HPDE6-E6E7 (cell line): Measurements from ENCODE around the gene NUP210.
"Not testable (repeated sequence)": the region's sequence is repeated elsewhere in the genome, so short reads cannot be mapped to it uniquely, and the experiment has no call there.

Source experiments
- DNase-seq: peaks from one replicate; pipeline ENCODE4 v3.0.0; 2011; ENCODE audit warnings: missing footprints; ENCODE audit errors: extremely low spot score

The NUP210 gene

GRCh38 chr3:13429631-13430291 lies 9.6 kb upstream of the NUP210 start:
- DNase-seq: no peak

GRCh38 chr3:13428678-13429077 lies 8.6 kb upstream of the NUP210 start:
- DNase-seq: not testable (repeated sequence)

DNA sequence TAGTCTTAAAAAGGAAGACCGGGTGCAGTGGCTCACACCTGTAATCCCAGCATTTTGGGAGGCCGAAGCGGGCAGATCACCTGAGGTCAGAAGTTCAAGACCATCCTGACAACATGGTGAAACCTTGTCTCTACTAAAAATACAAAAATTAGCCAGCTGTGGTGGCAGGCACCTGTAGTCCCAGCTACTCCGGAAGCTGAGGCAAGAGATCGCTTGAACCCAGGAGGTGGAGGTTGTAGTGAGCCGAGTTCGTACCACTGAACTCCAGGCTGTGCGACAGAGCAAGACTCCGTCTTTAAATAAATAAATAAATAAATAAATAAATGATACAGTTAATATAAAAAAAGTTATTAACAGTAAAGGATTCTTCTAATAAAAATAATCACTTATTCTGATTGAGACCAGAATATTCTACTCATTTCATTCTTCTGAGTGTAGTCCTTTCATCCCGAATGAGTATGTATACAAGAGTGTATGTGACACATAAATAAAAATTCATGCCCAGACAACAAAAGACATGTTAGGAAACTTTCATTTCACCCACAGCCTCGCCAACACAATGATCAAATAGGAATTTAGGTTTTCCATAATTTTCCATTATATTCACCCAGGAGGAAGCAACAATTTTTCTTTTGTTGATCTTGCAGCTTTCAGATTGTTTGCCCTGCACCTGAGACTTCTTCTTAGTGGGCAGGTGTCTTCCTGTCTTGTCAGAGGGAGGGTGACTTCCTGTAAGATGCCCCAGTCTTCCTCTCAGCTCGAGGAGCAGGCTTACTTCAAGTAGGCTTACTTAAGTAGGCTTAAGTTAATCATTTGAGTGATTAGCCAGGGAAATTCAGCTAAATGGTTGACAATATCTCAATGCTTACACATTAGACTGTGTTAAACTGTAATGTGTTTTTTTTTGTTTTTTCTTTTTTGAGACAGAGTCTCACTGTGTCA lies 7.8 kb upstream of the NUP210 start:
- no peak for DNase-seq

- no peak for DNase-seq
Measured at GRCh38 chr3:13426591-13426990, 6.5 kb upstream of the NUP210 start.

DNA sequence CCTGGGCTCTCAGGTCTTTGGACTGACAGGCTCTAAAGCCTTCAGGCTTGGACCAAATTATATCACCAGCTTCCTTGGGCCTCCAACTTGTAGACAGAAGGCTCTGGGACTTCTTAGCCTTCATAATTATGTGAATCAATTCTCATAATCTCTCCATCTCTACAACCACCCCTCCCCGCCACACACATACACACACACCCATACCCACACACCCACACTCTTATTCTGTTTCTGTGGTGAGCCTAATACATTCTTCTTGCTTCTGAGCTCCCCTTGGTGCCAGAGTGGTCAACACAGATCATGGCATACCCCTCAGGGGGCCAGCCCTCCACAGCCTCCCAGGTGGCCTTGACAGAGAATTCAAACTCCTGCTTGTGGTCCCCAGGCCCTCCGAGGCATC lies 5.6 kb upstream of the NUP210 start:
- DNase-seq: no peak

DNA sequence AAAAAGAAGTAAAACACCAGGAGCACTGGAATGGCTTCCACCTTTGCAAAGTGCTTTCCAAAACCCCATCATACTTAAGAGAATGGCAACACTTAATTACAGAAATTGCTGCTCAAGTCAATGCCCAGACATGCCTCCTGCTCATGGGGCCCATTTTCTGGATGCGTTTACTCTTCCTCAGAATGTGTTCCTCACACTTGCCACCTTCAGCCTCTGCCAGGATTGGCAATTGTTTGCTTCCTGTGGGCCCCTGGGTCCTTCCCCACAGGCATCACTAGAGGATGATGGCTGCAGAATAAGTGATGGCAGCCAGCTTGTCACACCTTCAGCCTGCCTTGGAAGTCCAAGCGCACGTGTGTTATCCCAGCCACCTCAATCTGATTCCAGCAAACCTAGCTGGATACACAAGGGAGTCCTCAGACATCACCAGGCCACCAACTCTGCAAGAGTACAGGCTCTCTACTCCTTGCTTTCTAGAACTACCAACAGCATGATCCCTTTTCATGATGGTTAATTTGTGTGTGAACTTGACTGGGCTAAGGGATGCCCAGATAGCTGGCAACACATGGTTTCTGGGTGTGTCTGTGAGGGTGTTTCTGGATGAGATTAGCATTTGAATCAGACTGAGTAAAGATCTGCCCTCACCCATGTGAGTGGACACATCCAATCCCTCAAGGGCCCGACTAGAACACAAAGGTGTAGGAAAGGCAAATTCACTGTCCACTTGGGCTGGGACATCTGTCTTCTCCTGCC lies 4.9 kb upstream of the NUP210 start:
- DNase-seq: no peak

GRCh38 chr3:13424141-13424844 lies 4.2 kb upstream of the NUP210 start:
- DNase-seq: no peak

GRCh38 chr3:13420831-13421765 lies 976 bp upstream of the NUP210 start:
- DNase-seq: no peak

DNA sequence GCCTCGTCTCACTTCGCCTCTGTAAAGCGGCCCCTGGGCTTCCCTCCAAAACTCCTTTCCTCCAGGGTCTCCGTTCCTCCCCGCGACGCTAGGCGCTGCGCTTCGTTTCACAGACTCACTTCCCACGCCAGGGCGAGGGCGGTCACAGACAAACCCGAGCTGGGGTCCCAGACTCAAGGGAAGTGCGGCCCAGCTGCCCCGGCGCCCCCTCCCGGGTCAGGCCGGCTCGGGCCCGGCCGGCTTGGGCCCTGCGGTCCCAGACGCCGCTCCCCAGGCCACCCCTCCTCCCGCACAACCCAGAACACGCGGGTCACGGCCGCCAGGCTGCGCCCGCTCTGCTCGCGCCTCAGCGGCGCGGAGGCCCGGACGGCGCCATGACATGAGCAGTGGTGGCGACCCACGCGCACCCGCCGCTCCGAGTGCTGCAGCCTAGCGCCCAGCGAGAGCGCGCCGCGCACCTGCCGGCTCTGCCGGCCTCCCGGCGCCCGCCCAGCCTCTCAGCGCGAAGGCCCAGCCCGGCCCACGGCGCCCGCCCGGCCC lies 547 bp downstream of the NUP210 start:
- no peak for DNase-seq

DNA sequence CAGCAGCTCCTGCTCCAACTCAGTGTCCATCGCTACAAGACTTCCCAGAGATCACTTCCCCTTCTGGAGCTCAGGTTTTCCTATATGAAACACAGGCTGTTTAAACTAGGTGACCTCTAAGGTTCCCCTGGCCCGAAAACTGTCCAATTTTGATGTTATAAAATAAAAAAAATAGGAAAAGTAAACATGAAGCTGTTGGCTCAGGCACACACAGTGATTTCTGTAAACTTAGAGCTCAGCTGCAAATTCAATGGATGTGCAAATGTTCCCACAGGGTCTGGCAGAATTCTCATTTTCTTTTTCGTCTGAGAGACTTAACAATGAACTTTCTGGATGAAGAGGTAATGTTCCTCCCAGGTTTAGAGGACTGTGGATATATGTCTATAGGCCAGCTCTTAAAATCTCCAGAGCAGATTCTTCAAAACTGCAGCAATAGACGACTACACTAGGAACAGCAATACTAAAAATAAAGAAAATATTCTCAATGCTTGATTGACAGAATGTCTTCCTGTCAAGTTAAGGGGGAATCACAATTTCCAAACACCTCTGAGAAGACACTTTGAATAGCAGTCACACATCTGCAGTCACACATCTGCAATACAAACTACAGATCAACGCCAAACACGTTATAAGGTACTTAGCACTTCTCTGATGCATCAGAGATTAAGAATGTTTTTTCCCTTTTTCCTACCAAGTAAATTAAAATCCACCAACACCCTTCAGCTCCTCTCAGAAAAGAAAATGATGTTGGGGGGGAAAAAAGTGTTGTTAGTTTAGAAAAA lies 2.8 kb downstream of the NUP210 start:
- no peak for DNase-seq

DNA sequence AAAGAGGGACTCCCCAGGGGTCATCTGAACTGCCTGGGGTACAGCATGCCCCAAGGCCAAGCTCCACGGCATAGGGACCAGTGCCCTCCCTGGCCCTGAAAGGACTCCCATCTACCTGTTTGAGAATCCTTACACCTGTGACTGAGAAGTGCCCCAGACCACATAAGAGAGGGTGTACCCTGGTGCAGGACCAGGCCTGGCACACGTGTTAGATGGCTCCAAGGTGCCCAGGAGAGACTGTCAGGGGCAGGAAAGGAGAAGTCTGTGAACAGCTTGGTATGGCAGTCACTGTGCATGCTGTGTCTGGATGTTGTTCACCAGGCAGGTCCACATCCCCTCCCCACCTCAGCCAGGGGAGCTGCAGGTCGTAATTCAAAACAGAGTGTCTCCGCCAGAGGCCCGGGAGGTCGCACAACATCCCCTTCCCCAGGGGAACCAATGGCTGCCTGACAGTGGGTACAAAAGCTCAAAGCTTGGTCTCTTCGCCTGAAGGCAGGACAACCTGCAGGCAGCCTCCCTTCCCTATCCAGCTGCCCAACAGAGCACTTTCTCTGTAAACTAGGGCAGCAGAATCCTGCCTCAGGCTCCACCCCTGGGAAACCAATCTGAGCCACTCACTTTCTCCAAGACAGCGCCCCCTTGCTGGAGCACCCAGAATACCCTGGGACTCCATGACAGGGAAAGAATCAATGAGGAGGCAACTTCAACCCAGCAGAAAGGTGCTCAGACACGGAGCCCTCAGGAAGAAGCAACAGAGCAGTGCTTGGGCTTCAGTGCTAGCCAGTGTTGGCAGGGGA lies 3.9 kb downstream of the NUP210 start:
- no peak for DNase-seq

DNA sequence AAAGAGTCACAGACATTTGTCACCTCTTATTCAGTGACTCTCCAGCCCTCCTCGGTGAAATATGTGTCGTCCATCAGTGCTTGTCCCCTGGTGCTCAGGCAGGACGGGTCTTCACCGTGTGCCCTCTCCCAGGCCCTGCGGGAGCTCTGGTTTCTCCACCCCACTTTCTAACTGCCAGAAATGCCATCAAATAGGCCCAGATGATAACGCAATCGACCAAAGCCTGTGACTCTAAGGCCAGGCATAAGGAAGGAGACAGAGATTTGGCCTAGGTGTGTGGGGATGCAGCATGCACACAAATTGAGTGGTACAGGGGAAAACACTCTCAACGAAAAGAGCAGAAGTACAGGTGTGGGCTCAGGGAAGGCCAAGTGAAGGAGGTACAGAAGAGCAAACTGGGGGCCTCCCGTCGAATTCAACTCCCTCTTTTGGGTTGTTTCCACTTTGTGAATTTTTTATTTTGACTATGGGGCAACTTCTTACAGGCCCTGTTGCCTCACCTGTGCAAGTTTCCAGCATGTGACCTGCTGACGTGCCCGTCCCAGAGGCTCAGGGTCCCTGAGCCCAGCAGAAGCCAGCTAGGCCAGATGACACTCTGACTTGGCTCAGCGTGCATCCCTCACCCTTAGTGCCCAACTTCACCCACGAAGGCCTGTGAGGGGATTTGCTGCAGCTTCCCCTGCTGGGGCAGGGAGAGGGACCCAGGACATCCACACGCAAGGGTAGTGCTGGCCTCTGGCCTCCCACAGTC lies 4.7 kb downstream of the NUP210 start:
- DNase-seq: no peak

DNA sequence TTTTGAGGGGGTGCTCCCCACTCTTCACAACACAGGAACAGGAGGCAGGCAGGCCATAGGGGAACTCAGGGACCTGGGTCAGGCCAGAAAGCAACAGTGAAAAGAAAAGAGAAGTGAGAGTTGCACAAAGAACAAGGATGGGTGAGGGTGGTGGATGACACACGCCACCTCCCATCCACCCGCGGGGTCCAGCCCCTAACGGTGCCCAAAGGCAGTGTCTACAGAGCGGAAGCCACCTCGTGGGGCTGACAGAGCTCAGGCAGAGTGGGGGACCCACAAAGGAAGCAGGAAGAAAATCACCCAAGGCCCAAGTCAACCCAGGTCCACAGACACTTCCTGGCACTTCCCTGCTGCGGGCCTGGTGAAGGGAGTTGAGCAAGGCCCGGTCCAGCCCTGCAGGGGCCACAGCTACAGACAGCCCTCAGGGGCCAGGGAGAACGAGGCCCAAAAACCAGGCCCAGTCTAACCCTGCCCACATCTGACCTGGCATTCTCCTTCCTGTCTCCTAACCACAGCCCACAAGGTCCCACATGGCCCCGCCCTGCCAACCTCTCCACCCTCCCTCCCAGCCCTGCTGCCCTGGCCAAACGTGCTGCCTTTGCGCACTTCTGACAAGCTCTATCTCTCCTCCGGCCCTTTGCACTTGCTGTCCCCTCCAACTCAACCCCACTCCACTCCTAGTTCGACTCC lies 5.9 kb downstream of the NUP210 start:
- DNase-seq: no peak

DNA sequence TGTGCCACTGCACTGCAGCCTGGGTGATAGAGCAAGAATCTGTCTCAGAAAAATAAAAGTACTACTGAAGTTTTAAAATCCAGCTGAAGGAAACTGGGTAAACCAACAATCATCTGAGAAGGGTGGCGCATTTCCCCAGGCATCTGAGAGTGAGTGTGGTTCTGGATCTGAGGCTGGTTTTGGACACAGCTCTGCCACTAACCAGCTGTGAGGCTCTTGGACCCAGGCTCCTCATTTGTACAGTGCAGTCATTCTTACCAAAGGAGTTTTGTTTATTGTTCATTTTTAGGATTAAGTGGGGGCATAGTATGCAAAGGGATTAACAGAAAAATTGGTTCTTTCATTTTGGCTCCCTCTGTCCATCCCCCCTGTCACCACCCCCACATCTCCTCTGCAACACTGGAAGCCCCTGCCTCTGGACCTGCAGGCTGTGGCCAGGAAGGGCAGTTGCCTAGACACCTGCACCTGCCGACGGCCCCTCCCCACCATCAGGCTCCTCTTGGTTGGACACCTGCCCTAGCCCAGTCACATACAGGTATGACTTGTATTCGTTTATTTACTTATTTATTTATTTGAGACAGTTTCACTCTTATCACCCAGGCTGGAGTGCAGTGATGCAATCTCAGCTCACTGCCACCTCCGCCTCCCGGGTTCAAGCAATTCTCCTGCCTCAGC lies 8.8 kb downstream of the NUP210 start:
- no peak for DNase-seq

DNA sequence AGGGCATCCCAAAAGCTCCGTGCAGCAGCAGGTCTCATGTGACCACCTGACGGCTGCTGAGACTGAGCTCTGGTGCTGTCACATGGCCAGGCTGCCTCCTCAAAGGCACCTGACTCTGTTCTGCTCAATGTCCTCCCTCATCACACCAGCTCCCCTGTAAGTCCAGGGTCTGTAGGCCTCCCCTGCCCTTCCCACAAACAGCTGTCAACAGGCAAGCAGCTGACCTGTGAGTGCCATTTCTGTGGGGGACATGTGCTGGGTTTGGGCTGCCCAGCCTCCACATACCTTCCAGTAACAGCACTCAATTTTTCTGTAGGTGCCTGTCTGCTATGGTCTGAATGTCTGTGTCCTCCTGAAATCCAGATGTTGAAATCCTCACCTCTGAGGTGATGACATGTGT lies 11.2 kb downstream of the NUP210 start:
- no peak for DNase-seq

DNA sequence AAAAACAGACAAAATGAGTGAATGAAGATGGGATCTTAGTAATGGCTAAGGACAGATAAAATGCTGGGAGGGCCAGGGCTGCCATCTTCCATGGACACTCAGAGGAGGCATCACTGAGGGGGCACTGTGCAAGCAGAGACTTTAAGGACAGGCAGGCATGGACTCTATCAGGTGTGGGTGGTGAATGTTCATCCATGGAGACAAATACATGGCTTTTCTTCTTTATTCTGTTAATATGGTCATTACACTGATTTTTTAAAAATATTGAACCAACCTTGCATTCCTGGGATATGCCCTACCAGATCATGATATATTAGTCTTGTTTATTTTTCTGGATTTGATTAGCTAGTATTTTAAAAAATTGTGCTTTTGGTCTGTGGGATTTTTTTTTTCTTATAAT lies 12.2 kb downstream of the NUP210 start:
- no peak for DNase-seq

DNA sequence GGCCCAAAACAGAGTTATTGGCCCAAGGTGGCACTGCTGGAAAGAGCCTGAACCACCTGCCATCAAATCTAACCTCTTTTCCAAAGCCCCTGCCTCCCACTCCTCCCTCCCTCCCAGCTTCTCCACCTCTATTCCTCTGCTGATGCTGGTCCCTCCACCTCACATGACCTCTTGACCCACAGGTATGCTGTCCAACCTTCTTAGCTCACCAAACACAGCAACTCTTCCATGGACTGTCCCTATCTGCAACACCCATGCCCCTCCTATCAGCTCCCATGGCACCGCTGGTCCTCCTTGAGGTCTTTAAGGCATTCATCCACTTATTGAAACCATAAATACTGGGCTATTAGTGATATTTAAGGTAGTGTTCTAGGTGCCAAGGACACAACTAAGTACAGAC lies 12.6 kb downstream of the NUP210 start:
- no peak for DNase-seq
